Adipose tissue (tissue), 3 donors: ENCODE data around the gene ENOX1. TPM values are rescaled to one million over a fixed set of nuclear protein-coding genes. Genes with fewer than 3 reads are reported as not detected.
"Not testable (repeated sequence)": the region's sequence is repeated elsewhere in the genome, so short reads cannot be mapped to it uniquely, and the experiment has no call there.

Source experiments
- H3K27ac ChIP-seq: one replicate; pipeline ENCODE4 v1.5.1; 2013; ENCODE audit warnings: low read depth, low read length
- whole genome bisulfite sequencing, 3 donors: extraction: QIAGEN DNeasy Blood & Tissue Kit; methylation state at CpG; one replicate each; pipeline ENCODE4 v1.1.7; 2013; 5-methylcytosine and 5-hydroxymethylcytosine counted together
- polyA plus RNA-seq, 3 donors: library from polyadenylated mRNA; stranded (reverse); fragments of 200-250 nt; gene quantifications; one replicate each; pipeline ENCODE4 v1.2.3, GENCODE V29; 2013
- donor health status: healthy with polysubstance abuse.
- donor health status: Bipolar disorder and iron deficiency.
- donor health status: healthy.

ENOX1 gene
- polyA plus RNA-seq, 3 donors: 0.71 to 2.4 (median 2.4) TPM

DNA sequence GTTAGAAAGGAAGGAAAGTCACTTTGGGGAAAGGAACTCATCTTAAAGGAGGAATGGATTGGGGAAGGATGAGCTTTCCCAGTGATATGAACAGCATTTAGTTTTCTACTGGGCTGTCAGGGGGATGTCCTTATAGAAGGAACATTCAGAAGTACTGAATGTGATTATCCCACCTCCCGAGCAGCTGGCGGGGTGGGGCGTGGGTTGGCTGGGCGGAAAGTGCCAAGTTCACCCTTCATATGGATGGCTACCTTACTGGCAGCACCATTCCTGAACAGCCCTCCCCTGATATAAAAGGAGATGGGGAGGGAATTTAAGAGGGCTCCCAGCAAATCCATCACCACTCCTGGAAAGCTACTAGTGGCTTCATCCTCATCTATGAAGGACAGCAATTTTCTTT, 572.6 kb downstream of the ENOX1 start:
- 83 to 93% (median 89%) methylated on average over 4 of the region's 4 CpGs for WGBS, 3 donors
- no peak overlapping the region for H3K27ac ChIP-seq

DNA sequence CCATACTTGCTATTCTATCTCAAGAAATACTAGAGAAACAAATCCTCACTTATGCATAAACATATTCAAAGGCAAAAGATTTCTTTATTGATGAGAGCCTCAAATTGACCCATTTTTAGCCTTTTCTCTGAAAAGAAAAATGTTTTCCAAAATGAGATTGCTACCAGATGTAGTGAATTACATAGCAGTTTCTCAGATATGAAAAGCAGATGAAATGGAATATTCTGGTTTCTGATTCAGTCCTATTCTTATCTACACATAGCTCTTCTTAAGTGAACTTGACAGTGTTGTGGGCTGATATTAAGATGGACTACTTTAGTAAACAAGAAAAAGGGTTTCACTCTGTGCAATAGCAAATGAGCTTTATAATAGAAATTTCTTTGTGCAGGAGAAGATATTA, 579.9 kb downstream of the ENOX1 start:
- H3K27ac ChIP-seq: no peak overlapping the region

DNA sequence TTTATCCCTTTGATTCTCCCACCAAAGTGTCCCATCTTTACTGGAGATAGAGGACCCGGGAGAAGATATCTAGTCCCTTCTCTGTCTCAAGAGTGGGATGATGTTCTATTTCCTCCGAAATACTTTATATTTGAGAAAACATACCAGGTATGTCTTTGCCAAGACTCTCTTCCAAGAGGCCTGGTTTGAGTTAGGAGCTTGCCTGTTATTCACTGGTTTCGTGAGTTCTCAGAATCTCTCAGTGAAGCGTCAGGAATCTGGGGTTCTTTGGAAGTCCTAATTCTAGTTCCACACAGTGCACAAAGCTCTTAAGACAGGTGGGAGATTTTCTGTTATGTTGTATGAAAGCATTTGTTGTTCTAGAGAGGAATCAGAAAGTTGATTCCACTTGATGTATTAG, 581.4 kb downstream of the ENOX1 start:
- 82 to 88% (median 86%) methylated on average over 4 of the region's 4 CpGs for WGBS, 3 donors
- no peak overlapping the region for H3K27ac ChIP-seq

DNA sequence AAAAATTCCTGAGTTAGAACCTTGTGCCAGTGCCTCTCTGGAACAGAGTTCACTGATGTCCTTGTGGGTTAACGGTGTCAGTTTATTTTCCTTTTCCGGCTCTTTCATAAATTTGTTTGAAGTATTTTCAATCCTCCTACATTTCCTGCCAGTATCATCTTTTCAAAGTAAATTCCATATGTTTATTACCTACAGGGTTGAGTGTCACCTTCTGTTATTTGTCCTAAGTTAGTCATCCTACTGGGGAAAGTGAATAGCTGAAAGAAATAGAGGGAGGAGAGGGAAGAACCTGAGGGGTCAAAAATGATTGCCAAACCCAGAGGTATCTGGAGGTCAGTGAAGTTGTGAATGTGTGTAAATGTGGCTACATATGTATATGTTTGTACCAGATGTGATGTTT, 582.2 kb downstream of the ENOX1 start:
- 88 to 95% (median 89%) methylated on average over 2 of the region's 2 CpGs for WGBS, 3 donors

GRCh38 chr13:43203781-43204180, 583.0 kb downstream of the ENOX1 start:
- 76 to 85% (median 79%) methylated on average over 1 of the region's 1 CpG for WGBS, 3 donors
- no peak overlapping the region for H3K27ac ChIP-seq

More for the DNA sequence above, 582.2 kb downstream of the ENOX1 start:
- no peak overlapping the region for H3K27ac ChIP-seq

DNA sequence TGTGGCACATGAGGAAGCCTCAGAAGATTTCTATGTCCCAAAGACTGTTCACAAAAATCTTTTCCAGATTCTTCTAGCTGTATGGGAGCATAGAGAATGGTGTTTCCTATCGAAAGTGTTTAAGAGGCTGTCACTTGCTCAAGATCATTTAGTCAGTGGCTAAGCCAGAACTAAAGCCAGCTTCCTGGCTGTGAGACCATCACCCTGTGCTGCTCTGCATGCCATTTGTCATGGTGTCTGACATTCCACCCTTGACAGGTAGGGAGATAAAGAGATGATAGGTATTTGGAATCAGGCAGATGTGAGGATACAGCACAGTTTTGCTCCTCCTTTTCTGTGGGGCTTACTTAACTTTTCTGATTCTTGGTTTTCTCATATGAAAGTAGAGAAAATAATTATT, 586.0 kb downstream of the ENOX1 start:
- H3K27ac ChIP-seq: no peak overlapping the region
- 16 to 78% (median 74%) methylated on average over 1 of the region's 1 CpG for WGBS, 3 donors

DNA sequence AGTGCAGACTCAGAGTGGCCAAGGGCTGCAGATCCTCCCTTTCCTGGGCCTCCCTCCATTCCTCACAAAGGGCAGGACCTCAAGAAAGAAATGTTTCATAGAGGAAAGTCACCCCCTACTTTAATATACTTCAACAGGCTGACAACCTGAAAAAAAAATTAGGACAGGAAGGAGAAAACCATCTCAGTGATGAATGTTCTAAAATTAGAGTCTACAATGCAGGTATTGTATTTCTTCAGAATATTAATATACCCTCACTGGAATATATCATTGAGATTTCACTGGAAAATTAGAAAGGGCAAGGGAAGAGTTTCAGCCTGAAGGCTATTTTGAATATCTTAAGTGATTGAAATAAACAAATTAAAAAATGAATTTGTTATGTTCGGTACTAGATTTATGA, 586.5 kb downstream of the ENOX1 start:
- whole genome bisulfite sequencing, 3 donors: 92 to 96% (median 93%) methylated on average over 1 of the region's 1 CpG

GRCh38 chr13:43196750-43197370, 589.9 kb downstream of the ENOX1 start:
- 73 to 86% (median 79%) methylated on average over 3 of the region's 3 CpGs for WGBS, 3 donors
- H3K27ac ChIP-seq: no peak overlapping the region

More for the DNA sequence above, 586.5 kb downstream of the ENOX1 start:
- H3K27ac ChIP-seq: no peak overlapping the region

- H3K27ac ChIP-seq: no peak overlapping the region
- 46 to 81% (median 61%) methylated on average over 4 of the region's 4 CpGs for WGBS, 3 donors
These were observed 590.6 kb downstream of the ENOX1 start for GRCh38 chr13:43196086-43196621.

GRCh38 chr13:43195551-43195950, 591.2 kb downstream of the ENOX1 start:
- WGBS, 3 donors: 84 to 86% (median 84%) methylated on average over 4 of the region's 4 CpGs
- H3K27ac ChIP-seq: no peak overlapping the region

DNA sequence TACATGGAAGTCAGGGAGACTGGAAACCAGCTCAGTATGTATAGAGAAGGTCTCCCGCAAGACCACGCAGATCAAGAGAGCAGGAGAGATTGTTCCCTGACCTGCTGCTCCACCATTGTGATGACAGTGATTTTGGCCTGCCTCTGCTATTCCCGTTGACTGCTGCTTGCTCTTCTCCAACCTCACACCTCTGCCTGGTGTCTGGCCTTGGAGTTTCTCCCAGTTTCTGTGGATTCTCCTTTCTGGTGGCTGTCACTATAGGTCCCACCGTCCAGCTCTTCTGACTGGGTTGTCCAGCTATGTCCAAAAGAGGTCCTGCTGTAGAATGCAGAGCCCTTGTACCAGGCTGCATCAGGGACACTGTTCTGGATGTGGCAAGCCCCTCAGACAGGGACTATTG, 591.7 kb downstream of the ENOX1 start:
- 86 to 88% (median 86%) methylated on average over 4 of the region's 4 CpGs for WGBS, 3 donors
- no peak overlapping the region for H3K27ac ChIP-seq

DNA sequence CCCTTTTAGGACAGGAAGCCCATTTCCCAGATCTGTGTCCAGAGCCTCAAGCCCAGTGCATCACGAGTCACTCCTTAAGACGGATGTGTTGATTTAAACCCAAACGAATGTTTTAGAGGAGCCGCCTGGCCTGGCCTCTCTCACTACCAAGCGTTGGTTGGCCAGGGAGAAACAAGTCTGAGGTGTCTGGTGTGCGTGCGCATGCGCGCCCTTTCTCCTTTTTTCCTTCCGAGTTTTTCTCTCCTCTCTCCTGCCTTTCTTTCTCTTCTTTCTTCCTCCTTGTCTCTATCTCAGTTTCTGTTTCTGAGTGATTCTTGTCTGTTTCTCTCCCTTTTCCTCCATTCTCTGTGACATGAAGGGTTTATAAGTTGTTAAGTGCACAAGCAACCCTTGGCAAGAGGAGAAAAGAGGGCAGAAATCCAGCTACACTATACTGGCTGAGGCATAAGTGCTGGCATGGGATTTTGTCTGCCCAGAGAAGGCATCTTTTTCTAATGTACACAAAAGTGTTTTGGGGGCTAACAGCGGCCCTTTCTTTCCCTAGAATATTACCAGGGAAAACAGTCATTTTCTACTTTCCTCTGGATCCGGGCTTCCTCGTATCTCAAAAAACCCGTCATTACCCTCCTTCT, 592.9 kb downstream of the ENOX1 start:
- H3K27ac ChIP-seq: no peak overlapping the region
- 89 to 94% (median 90%) methylated on average over 14 of the region's 14 CpGs for WGBS, 3 donors

DNA sequence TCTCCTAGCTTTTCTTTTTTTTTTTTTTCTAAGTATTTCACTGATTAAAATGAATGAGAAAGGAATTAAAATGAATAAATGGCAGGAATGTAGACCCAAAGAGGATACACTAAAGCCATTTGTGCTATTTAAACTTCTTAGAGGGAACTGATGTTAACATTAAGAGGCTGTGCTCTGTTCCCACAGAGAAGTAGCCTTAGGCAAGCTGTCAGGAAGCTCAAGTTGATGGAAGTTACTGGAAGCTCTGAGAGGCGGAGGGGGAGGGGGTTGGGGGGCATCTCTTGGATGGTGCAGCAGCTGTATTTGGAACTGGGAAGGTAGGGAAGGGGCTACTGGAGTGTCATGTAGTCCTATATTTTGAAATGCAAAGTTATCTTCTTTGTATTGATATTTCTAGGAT, 595.2 kb downstream of the ENOX1 start:
- WGBS, 3 donors: 67 to 89% (median 84%) methylated on average over 1 of the region's 1 CpG
- H3K27ac ChIP-seq: no peak overlapping the region

DNA sequence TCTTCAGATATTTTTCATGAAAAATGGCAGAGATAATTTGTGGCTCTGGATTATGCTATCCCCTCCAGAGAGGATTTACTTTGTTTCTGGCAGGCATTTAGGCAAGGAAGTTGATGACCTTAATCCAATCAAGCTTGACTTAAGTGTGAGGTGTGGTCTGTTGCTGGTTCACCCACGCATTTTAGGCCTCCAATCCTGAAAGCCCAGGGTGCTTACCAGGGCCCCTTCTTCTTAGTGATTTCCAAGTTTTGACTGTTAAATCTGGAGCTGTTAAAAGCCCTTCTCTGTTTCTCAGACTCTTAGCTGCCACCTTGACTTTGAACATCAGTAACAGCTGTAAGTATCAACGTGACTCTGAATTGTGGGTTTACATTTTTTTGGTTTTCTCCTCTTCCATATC, 601.5 kb downstream of the ENOX1 start:
- WGBS, 3 donors: 79 to 91% (median 88%) methylated on average over 2 of the region's 2 CpGs

GRCh38 chr13:43180837-43181236, 605.9 kb downstream of the ENOX1 start:
- 89 to 92% (median 91%) methylated on average over 16 of the region's 16 CpGs for WGBS, 3 donors
- H3K27ac ChIP-seq: no peak overlapping the region

More for the DNA sequence above, 601.5 kb downstream of the ENOX1 start:
- H3K27ac ChIP-seq: no peak overlapping the region

- 92 to 95% (median 92%) methylated on average over 9 of the region's 9 CpGs for WGBS, 3 donors
- no peak overlapping the region for H3K27ac ChIP-seq
These were observed 606.6 kb downstream of the ENOX1 start for GRCh38 chr13:43180036-43180660.

DNA sequence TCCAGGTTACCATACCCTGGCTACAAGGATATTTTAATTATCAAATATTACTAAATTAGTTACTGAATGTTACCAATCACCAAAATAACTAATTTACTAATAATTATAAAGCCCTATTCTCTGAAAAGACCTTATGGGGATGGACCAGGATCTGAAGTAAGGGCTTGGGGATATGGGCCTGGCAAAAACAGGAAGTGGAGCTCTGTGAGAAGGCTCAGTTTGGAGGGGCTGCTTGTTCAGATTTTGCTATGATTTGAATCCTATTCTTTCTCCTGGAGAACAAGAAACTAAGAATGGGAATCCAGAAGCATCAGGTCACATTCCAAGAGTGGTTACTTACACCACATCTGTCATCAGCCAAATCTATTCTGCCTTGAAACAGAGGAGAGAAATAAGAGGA, 615.3 kb downstream of the ENOX1 start:
- no peak overlapping the region for H3K27ac ChIP-seq

DNA sequence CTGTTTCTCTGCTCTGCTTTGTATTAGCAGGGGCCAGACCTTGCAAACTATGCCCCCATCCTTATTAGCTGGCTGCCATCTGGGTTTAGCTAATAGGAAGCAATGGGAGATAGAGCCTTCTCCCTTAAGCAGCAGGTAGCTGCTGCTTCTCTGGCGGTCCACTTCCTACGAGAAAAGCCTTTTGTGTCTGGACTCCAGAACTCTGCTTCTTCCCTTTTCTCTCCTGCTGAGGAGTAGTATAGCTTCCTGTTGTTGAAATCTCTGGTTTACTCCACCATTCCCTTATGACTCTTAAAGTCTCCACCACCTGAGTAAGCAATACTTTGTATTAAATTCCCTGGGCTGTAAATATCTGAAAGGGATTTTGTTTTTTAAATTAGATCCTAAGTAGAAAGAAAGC, 616.3 kb downstream of the ENOX1 start:
- no peak overlapping the region for H3K27ac ChIP-seq
- WGBS, 3 donors: 38 to 73% (median 39%) methylated on average over 2 of the region's 2 CpGs

DNA sequence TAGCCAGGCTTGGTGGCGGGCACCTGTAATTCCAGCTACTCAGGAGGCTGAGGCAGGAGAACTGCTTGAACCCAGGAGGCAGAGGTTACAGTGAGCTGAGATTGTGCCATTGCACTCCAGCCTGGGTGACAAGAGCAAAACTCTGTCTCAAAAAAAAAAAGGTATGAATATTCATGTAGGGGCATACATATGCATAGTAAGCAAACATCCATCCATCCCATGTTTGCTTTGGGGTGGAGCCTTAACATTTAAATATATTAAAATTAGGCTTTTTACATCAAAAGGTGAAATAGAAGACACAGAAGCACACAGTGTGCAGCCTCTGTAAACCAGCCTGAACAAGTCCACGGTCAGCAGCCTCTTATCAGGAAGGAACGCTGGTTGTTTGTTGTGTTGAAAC, 618.3 kb downstream of the ENOX1 start:
- WGBS, 3 donors: 75 to 87% (median 78%) methylated on average over 3 of the region's 3 CpGs
- H3K27ac ChIP-seq: not testable (repeated sequence)

DNA sequence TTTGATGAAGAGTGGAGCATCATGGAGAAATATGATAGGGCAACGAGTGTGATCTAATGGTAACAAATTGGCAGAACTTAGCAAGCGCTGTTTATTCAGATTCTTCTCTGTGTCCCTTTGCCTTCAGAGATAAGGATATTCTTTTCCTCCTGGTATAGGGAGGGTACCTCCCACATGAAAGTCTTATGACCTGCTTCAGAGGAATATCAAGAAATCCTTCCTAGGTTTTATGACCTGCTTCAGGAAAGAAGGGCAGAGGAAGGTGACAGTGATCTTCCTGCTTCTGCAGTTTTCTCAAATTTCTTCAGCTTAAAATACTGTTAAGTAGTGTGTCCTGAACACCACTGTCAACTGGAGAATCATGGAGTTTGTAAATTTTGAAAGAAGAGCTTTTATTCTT, 619.0 kb downstream of the ENOX1 start:
- WGBS, 3 donors: 82 to 90% (median 88%) methylated on average over 2 of the region's 2 CpGs

More for the DNA sequence above, 619.0 kb downstream of the ENOX1 start:
- no peak overlapping the region for H3K27ac ChIP-seq
